GM12891 (cell line): ENCODE measurements around the gene SLC2A13.
"Not testable (repeated sequence)": the region's sequence is repeated elsewhere in the genome, so short reads cannot be mapped to it uniquely, and the experiment has no call there.

ENCODE experiments used
- DNase-seq: peaks from one replicate; pipeline ENCODE4 v3.0.0; 2011; ENCODE audit warnings: low spot score; ENCODE audit not compliant: insufficient read length
- FAIRE-seq: peaks from 2 replicates; lab custom pipeline; 2011; peaks lifted over from hg19 to GRCh38; lab: Jason Lieb, UNC
- PAX5 ChIP-seq: IDR thresholded peaks from 2 replicates; pipeline ENCODE4 v1.6.1; 2011; ENCODE audit warnings: low read length, moderate library complexity, mild to moderate bottlenecking; ENCODE audit not compliant: insufficient read depth, severe bottlenecking
- POLR2A ChIP-seq: IDR thresholded peaks from 2 replicates; pipeline ENCODE4 v1.6.1; 2011; ENCODE audit warnings: low read depth, low read length, control low read depth
- POLR2AphosphoS5 ChIP-seq: IDR thresholded peaks from 2 replicates; pipeline ENCODE4 v1.6.1; 2011; ENCODE audit warnings: low read depth, low read length, control low read depth
- POU2F2 ChIP-seq: IDR thresholded peaks from 2 replicates; pipeline ENCODE4 v1.6.1; 2011; ENCODE audit warnings: low read depth, mild to moderate bottlenecking, control low read depth, low read length, moderate library complexity
- SPI1 ChIP-seq: IDR thresholded peaks from 2 replicates; pipeline ENCODE4 v1.6.1; 2011; ENCODE audit warnings: low read depth, low read length, control low read depth
- TAF1 ChIP-seq: IDR thresholded peaks from 2 replicates; pipeline ENCODE4 v1.6.1; 2011; ENCODE audit warnings: low read depth, low read length, control low read depth

Gene SLC2A13

GRCh38 chr12:39805651-39806050 is 300.2 kb downstream of the SLC2A13 start:
- TF ChIP-seq PAX5 (no peak), SPI1 (no peak), POU2F2 (no peak), POLR2A (no peak), TAF1 (no peak), POLR2AphosphoS5 (no peak)
- no peak for FAIRE-seq
- no peak for DNase-seq

- TF ChIP-seq POLR2A = no peak
- TF ChIP-seq SPI1 = no peak
- FAIRE-seq (no peak), DNase-seq (no peak)
These were observed 301.0 kb downstream of the SLC2A13 start for GRCh38 chr12:39804898-39805297.

- FAIRE-seq (no peak), DNase-seq (no peak)
- TF ChIP-seq SPI1 = no peak
- no peak for TF ChIP-seq POLR2A
These were observed 301.4 kb downstream of the SLC2A13 start for GRCh38 chr12:39804479-39804878.

- no peak for TF ChIP-seq TAF1
- TF ChIP-seq POU2F2 = no peak
- TF ChIP-seq SPI1 = no peak
- no peak for TF ChIP-seq POLR2AphosphoS5
- TF ChIP-seq PAX5 = no peak
- TF ChIP-seq POLR2A = no peak
- FAIRE-seq (no peak), DNase-seq (no peak)
These were observed 302.7 kb downstream of the SLC2A13 start for GRCh38 chr12:39803151-39803550.

GRCh38 chr12:39798977-39799376 is 306.9 kb downstream of the SLC2A13 start:
- no peak for DNase-seq
- no peak for FAIRE-seq
- TF ChIP-seq SPI1 (no peak), TAF1 (no peak), POLR2AphosphoS5 (no peak)

GRCh38 chr12:39798429-39798828 is 307.5 kb downstream of the SLC2A13 start:
- TF ChIP-seq PAX5 (no peak), POU2F2 (no peak), TAF1 (no peak), POLR2AphosphoS5 (no peak), SPI1 (no peak), POLR2A (no peak)
- FAIRE-seq (no peak), DNase-seq (no peak)

- DNase-seq = no peak
- FAIRE-seq = no peak
- TF ChIP-seq POU2F2 (no peak), TAF1 (no peak), SPI1 (no peak), POLR2AphosphoS5 (no peak), POLR2A (no peak), PAX5 (no peak)
These were observed 310.4 kb downstream of the SLC2A13 start for GRCh38 chr12:39795481-39795880.

GRCh38 chr12:39792938-39793337 is 312.9 kb downstream of the SLC2A13 start:
- TF ChIP-seq TAF1 (no peak), PAX5 (no peak), POU2F2 (no peak), POLR2AphosphoS5 (no peak), POLR2A (no peak), SPI1 (no peak)
- DNase-seq (no peak), FAIRE-seq (no peak)

- TF ChIP-seq TAF1 (no peak), POU2F2 (no peak), POLR2AphosphoS5 (no peak), POLR2A (no peak)
- FAIRE-seq = no peak
- no peak for DNase-seq
These were observed 317.6 kb downstream of the SLC2A13 start for GRCh38 chr12:39788239-39788638.

GRCh38 chr12:39785814-39786213 is 320.1 kb downstream of the SLC2A13 start:
- FAIRE-seq = not testable (repeated sequence)

GRCh38 chr12:39782026-39782545 is 323.8 kb downstream of the SLC2A13 start:
- TF ChIP-seq POLR2AphosphoS5 (no peak), POLR2A (no peak), POU2F2 (no peak), TAF1 (no peak), SPI1 (no peak), PAX5 (no peak)
- DNase-seq (no peak), FAIRE-seq (no peak)

More at GRCh38 chr12:39785814-39786213, 320.1 kb downstream of the SLC2A13 start:
- DNase-seq = not testable (repeated sequence)
